Measurements from ENCODE around the gene KRTAP4-12. TPM values are rescaled to one million over a fixed set of nuclear protein-coding genes. Genes with fewer than 3 reads are reported as not detected.
"Not testable (repeated sequence)": the region's sequence is repeated elsewhere in the genome, so short reads cannot be mapped to it uniquely, and the experiment has no call there.

KRTAP4-12 gene
- total RNA-seq, 6 experiments from 2014 or later = 6.1 to 8.4 (median 6.7) TPM

GRCh38 chr17:41133880-41134735, 10.1 kb upstream of the KRTAP4-12 start:
- H3K36me3 Mint-ChIP-seq (ENCODE audit: low read depth) = peaks cover 36% of the 10 kb centered on the region
- no peaks in the 10 kb centered on the region; the same call in 1 of the 2 replicates for H3K27me3 Mint-ChIP-seq (ENCODE audit: insufficient read depth)
- TF ChIP-seq CTCF (IDR thresholded peaks at IDR 0.05) = no peak
- peaks cover 15% of the 10 kb centered on the region for H3K9me3 Mint-ChIP-seq
- H3K27ac Mint-ChIP-seq = peak overlapping the region; percentile 91
- DNase-seq = no peak
- peak overlapping the region; percentile 51 for H3K4me3 Mint-ChIP-seq
- peaks cover 49% of the 10 kb centered on the region for H3K4me1 Mint-ChIP-seq (ENCODE audit: low read depth)

- H3K4me1 Mint-ChIP-seq (ENCODE audit: low read depth) = peaks cover 49% of the 10 kb centered on the region
- H3K4me3 Mint-ChIP-seq = peak overlapping the region; percentile 16; the same call in 1 of the 2 replicates
- H3K36me3 Mint-ChIP-seq (ENCODE audit: low read depth) = peaks cover 26% of the 10 kb centered on the region
- no peak for TF ChIP-seq CTCF (IDR thresholded peaks at IDR 0.05)
- DNase-seq = peak; percentile 24
- peaks cover 10% of the 10 kb centered on the region for H3K9me3 Mint-ChIP-seq
- no peaks in the 10 kb centered on the region; the same call in 1 of the 2 replicates for H3K27me3 Mint-ChIP-seq (ENCODE audit: insufficient read depth)
- H3K27ac Mint-ChIP-seq = peak overlapping the region; percentile 85
These were observed 8.0 kb upstream of the KRTAP4-12 start for GRCh38 chr17:41131979-41132378.

GRCh38 chr17:41127371-41127770, 3.4 kb upstream of the KRTAP4-12 start:
- Mint-ChIP-seq H3K4me1 (ENCODE audit: low read depth) (peaks cover 54% of the 10 kb centered on the region), H3K4me3 (no peak overlapping the region), H3K36me3 (ENCODE audit: low read depth) (peaks cover 41% of the 10 kb centered on the region), H3K27me3 (ENCODE audit: insufficient read depth) (no peaks in the 10 kb centered on the region; the same call in 1 of the 2 replicates), H3K9me3 (peaks cover 11% of the 10 kb centered on the region), H3K27ac (no peak overlapping the region)
- no peak for TF ChIP-seq CTCF (IDR thresholded peaks at IDR 0.05)
- DNase-seq = no peak

GRCh38 chr17:41126412-41126811, 2.4 kb upstream of the KRTAP4-12 start:
- H3K27ac Mint-ChIP-seq = no peak overlapping the region
- TF ChIP-seq CTCF (IDR thresholded peaks at IDR 0.05) = no peak
- H3K4me3 Mint-ChIP-seq = no peak overlapping the region
- peaks cover 17% of the 10 kb centered on the region for H3K9me3 Mint-ChIP-seq
- no peak for DNase-seq
- H3K4me1 Mint-ChIP-seq (ENCODE audit: low read depth) = peaks cover 49% of the 10 kb centered on the region
- peaks cover 46% of the 10 kb centered on the region for H3K36me3 Mint-ChIP-seq (ENCODE audit: low read depth)
- no peaks in the 10 kb centered on the region; the same call in 1 of the 2 replicates for H3K27me3 Mint-ChIP-seq (ENCODE audit: insufficient read depth)

GRCh38 chr17:41125064-41125463, 1.1 kb upstream of the KRTAP4-12 start:
- Mint-ChIP-seq H3K36me3 (ENCODE audit: low read depth) (peaks cover 44% of the 10 kb centered on the region), H3K27ac (no peak overlapping the region), H3K27me3 (ENCODE audit: insufficient read depth) (no peaks in the 10 kb centered on the region; the same call in 1 of the 2 replicates), H3K4me3 (no peak overlapping the region), H3K9me3 (peaks cover 17% of the 10 kb centered on the region), H3K4me1 (ENCODE audit: low read depth) (peaks cover 48% of the 10 kb centered on the region)
- TF ChIP-seq CTCF (IDR thresholded peaks at IDR 0.05) = no peak
- DNase-seq = no peak

- Mint-ChIP-seq H3K4me3 (peak overlapping the region; percentile 20; the same call in 1 of the 2 replicates), H3K36me3 (ENCODE audit: low read depth) (peaks cover 30% of the 10 kb centered on the region), H3K4me1 (ENCODE audit: low read depth) (peaks cover 61% of the 10 kb centered on the region), H3K27ac (peak overlapping the region; percentile 76)
- not testable (repeated sequence) for H3K27me3 Mint-ChIP-seq (ENCODE audit: insufficient read depth); H3K9me3 Mint-ChIP-seq; DNase-seq
These were observed 541 bp downstream of the KRTAP4-12 start for GRCh38 chr17:41123292-41123990.

Measured in HFFc6 (cell line).